GM08714 (cell line): ENCODE data around the gene SLC22A23.
"Not testable (repeated sequence)": the region's sequence is repeated elsewhere in the genome, so short reads cannot be mapped to it uniquely, and the experiment has no call there.

Experiments used
- H3K4me3 ChIP-seq: fragments of 200-500 bp; sonication (Bioruptor generic); 2 replicates; pipeline ENCODE4 v1.5.1; 2014; ENCODE audit warnings: mild to moderate bottlenecking, low read length, inconsistent platforms
- ZNF274 ChIP-seq: IDR thresholded peaks from 2 replicates; pipeline ENCODE4 v1.6.1; 2012; ENCODE audit warnings: mild to moderate bottlenecking, low read depth, low read length

The SLC22A23 gene

DNA sequence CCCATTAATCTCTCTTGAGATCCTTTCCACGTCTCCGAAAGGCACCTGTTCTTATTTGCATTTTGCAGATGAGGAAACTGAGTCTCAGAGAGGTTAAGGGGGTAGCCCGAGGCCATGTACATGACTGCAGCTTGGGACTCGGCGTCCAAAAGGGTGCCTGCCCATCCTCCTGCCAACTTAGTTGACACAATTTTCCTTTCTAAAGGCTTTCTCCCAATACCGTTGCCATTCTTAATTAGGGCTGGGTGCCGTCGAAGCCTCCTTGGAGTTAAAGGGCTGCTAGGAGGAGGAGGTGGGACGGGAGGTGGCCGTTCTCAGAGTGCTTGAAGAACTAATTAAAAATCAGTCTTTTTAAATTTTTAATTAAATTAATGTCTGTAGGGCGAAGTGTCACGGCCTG, 198.6 kb downstream of the SLC22A23 start:
- H3K4me3 ChIP-seq, result peak overlapping the region; percentile 51; the same call in 1 of the 2 replicates
- no peak for TF ChIP-seq ZNF274

GRCh38 chr6:3253597-3253961, 203.3 kb downstream of the SLC22A23 start:
- no peak for TF ChIP-seq ZNF274
- H3K4me3 ChIP-seq, result no peak overlapping the region

- H3K4me3 ChIP-seq, result no peak overlapping the region
- TF ChIP-seq ZNF274, result no peak
Observed at GRCh38 chr6:3252861-3253596, 203.8 kb downstream of the SLC22A23 start.

GRCh38 chr6:3252369-3252768, 204.5 kb downstream of the SLC22A23 start:
- H3K4me3 ChIP-seq, result no peak overlapping the region
- no peak for TF ChIP-seq ZNF274

GRCh38 chr6:3251462-3252314, 205.2 kb downstream of the SLC22A23 start:
- no peak for TF ChIP-seq ZNF274
- H3K4me3 ChIP-seq, result no peak overlapping the region

GRCh38 chr6:3250231-3250675, 206.6 kb downstream of the SLC22A23 start:
- H3K4me3 ChIP-seq, result no peak overlapping the region
- no peak for TF ChIP-seq ZNF274

DNA sequence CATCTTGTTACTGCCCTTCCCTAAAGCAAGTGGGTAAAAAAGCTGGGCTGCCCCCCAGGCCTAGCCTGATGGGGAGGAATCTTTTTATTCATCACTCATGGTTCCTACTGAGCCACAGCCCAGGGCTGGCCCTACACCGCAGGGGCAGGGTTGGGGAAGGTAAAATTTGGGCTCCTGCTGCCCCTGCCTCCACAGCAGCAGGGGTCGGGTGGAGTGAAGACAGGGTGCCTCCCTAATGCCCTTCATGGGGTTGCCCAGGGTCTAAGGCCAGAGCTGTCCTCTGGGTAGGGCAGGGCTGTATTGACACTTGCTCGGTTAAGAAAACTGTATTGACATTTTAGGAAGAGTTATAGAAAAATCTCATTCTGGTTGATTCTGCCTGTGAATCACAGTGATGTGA, 207.0 kb downstream of the SLC22A23 start:
- H3K4me3 ChIP-seq, result no peak overlapping the region
- TF ChIP-seq ZNF274, result no peak

- no peak for TF ChIP-seq ZNF274
- H3K4me3 ChIP-seq, result no peak overlapping the region
Observed at GRCh38 chr6:3247255-3248146, 209.3 kb downstream of the SLC22A23 start.

DNA sequence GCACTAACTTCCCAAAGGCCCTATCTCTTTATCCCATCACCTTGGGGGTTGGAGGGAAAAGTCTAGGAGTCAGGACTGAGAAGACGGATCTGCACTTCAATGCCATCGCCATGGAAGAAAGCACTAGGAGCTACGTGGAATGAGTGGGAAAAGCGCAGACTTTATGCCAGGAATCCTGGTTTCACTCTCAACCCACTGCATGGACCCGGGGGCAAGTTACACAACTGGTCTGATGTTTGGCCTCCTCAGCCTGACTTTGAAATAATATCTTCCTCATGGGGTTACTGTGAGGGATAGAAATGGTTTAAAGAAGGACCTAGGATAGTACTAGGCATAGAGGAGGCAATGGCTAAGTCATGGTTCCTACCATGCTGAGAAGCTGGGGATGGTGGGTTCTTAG, 211.6 kb downstream of the SLC22A23 start:
- no peak for TF ChIP-seq ZNF274
- H3K4me3 ChIP-seq, result no peak overlapping the region

DNA sequence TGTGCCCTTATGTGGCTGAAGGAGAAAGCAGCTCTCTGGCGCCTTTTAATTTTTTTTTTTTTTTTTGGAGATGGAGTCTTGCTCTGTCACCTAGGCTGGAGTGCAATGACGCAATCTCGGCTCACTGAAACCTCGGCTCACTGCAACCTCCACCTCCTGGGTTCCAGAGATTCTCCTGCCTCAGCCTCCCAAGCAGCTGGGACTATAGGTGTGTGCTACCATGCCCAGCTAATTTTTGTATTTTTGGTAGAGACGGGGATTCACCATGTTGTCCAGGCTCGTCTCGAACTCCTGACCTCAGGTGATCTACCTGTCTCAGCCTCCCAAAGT, 212.1 kb downstream of the SLC22A23 start:
- not testable (repeated sequence) for H3K4me3 ChIP-seq

GRCh38 chr6:3244003-3244831, 212.6 kb downstream of the SLC22A23 start:
- no peak for TF ChIP-seq ZNF274
- no peak overlapping the region for H3K4me3 ChIP-seq

DNA sequence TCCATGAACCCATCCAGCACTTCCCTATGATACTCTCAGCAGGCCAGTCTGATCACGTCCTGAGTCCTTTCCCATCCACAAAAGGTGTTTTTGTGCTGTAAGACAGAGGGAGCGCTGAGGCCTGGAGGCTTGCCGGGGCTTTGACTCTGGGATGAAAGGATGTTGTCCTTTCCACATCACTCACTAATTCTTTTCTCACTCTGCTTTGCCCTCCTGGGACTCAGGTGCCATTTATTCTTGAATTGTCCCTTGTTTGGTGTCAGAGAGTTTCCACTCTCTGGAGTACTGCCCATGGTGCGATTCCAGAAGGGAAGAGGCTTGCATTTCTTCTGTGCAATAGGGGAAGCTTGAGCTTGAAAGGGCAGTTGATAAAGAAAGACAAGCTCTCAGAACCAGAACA, 214.1 kb downstream of the SLC22A23 start:
- TF ChIP-seq ZNF274, result no peak

DNA sequence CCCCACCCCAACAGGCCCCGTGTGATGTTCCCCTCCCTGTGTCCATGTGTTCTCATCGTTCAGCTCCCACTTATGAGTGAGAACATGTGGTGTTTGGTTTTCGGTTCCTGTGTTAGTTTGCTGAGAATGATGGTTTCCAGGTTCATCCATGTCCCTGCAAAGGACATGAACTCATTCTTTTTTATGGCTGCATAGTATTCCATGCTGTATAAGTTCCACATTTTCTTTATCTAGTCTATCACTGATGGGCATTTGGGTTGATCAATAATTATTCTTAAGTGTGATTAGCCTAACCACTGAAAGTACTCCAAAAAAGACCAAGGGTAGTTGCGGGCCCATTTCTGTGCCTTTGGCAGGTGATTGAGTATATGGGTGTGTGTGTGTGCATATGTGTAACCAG, 215.1 kb downstream of the SLC22A23 start:
- H3K4me3 ChIP-seq, result not testable (repeated sequence)

More for the DNA sequence above, 214.1 kb downstream of the SLC22A23 start:
- H3K4me3 ChIP-seq, result no peak overlapping the region

DNA sequence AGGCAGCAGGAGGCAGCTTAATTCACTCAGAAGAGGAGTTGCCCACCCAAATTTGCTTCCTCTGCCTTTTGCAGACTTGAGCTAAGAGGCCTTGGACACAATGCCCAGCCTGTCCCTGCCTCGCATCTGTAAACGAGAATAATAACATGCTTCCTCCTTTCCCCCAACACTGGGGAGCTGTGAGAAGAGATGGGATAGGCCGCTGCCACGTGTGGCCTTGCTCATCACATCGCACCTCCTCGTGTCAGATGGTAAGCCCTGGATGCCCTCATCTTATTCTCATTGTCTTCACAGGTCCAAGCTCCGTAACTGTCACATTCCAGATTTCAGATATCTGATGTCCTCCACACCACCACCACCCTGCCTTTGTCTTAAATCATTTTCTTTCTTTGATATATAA, 216.3 kb downstream of the SLC22A23 start:
- no peak overlapping the region for H3K4me3 ChIP-seq
- TF ChIP-seq ZNF274, result no peak
